ENCODE measurements around the gene TMEM45A.
"Not testable (repeated sequence)": the region's sequence is repeated elsewhere in the genome, so short reads cannot be mapped to it uniquely, and the experiment has no call there.

Gene TMEM45A

GRCh38 chr3:100492059-100493006 lies at the start of gene TMEM45A:
Gene TMEM45A, plus strand, starts transcription at chr3:100492619. Its CDS starts 62,593 bp downstream, at chr3:100555212.
- H2AFZ ChIP-seq = peak within 1 kb of the TSS; percentile 56
- no peaks in the 10 kb centered on the region for H3K9me3 ChIP-seq (ENCODE audit: control insufficient read depth, low read length)
- H3K27me3 ChIP-seq (ENCODE audit: control insufficient read depth, insufficient read depth, low read length) = no peaks in the 10 kb centered on the region
- peak within 1 kb of the TSS; percentile 80 for H3K4me2 ChIP-seq (ENCODE audit: low read length)
- no peaks in the 10 kb centered on the region for H3K36me3 ChIP-seq (ENCODE audit: control insufficient read depth, insufficient read depth, low read length)
- peak within 1 kb of the TSS; percentile 78 for H3K4me3 ChIP-seq (ENCODE audit: low read depth, low read length)
- TF ChIP-seq, protein P1, sequence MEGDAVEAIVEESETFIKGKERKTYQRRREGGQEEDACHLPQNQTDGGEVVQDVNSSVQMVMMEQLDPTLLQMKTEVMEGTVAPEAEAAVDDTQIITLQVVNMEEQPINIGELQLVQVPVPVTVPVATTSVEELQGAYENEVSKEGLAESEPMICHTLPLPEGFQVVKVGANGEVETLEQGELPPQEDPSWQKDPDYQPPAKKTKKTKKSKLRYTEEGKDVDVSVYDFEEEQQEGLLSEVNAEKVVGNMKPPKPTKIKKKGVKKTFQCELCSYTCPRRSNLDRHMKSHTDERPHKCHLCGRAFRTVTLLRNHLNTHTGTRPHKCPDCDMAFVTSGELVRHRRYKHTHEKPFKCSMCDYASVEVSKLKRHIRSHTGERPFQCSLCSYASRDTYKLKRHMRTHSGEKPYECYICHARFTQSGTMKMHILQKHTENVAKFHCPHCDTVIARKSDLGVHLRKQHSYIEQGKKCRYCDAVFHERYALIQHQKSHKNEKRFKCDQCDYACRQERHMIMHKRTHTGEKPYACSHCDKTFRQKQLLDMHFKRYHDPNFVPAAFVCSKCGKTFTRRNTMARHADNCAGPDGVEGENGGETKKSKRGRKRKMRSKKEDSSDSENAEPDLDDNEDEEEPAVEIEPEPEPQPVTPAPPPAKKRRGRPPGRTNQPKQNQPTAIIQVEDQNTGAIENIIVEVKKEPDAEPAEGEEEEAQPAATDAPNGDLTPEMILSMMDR (IDR thresholded peaks at IDR 0.05) = no peak
- no peaks in the 10 kb centered on the region for H3K79me2 ChIP-seq
- H3K9ac ChIP-seq = no peak within 1 kb of the TSS
- no peaks in the 10 kb centered on the region for H3K4me1 ChIP-seq
- H3K27ac ChIP-seq = no peak within 1 kb of the TSS

DNA sequence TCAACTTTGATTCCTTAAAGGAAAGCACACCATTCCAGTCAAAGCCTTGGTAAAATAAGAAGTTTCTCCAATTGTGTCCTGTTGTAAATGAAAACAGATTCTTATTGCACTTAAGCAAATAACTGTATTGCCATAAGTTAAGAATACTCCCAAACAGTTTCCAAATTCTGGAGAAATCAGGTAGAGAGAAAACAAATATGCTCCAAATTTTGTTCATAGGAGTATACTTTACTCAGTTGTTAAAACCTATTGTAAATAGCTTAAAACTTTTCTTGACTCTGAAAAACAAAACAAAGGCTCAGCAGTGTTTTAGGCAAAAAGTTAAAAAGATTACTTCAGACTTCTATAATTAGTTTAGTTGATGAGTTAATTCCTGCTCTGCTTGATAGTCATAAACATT lies 48.7 kb upstream of the TMEM45A start:
- Histone ChIP-seq H3K36me3 (ENCODE audit: control insufficient read depth, insufficient read depth, low read length) (no peaks in the 10 kb centered on the region), H2AFZ (no peak overlapping the region), H3K27me3 (ENCODE audit: control insufficient read depth, insufficient read depth, low read length) (no peaks in the 10 kb centered on the region), H3K79me2 (no peaks in the 10 kb centered on the region), H3K4me1 (no peaks in the 10 kb centered on the region), H3K4me2 (ENCODE audit: low read length) (no peak overlapping the region), H3K27ac (no peak overlapping the region), H3K9me3 (ENCODE audit: control insufficient read depth, low read length) (no peaks in the 10 kb centered on the region), H3K9ac (no peak overlapping the region), H3K4me3 (ENCODE audit: low read depth, low read length) (no peak overlapping the region)
- TF ChIP-seq, protein P1 (IDR thresholded peaks at IDR 0.05) = no peak

DNA sequence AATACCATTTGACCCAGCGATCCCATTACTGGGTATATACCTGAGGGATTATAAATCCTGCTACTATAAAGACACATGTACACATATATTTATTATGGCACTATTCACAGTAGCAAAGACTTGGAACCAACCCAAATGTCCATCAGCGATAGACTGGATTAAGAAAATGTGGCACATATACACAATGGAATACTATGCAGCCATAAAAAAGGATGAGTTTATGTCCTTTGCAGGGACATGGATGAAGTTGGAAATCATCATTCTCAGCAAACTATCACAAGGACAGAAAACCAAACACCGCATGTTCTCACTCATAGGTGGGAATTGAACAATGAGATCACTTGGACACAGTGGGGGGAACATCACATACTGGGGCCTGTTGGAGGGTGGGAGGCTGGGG lies 45.4 kb upstream of the TMEM45A start:
- H3K4me1 ChIP-seq; H3K79me2 ChIP-seq; H3K36me3 ChIP-seq (ENCODE audit: control insufficient read depth, insufficient read depth, low read length); H3K27me3 ChIP-seq (ENCODE audit: control insufficient read depth, insufficient read depth, low read length); H3K9me3 ChIP-seq (ENCODE audit: control insufficient read depth, low read length); H2AFZ ChIP-seq; H3K9ac ChIP-seq; H3K27ac ChIP-seq; H3K4me2 ChIP-seq (ENCODE audit: low read length); H3K4me3 ChIP-seq (ENCODE audit: low read depth, low read length): not testable (repeated sequence)

DNA sequence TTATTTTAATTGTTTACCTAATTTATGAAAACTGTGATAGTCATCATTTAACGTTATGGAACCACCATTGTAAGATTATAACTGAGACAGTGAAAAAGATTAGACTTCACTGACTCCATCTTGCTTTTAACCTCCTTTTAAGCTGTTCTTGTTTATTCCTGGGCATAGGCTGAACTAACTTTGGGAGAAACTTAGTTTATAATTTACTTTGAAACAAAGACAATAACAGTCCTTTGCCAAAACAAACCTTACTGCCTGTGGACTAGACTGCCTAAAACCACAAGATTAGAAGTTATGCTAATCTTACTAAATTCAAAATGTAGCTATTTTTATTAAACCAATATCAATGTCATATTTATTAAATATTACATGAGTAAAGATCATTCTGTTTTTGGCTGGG lies 44.3 kb upstream of the TMEM45A start:
- no peaks in the 10 kb centered on the region for H3K27me3 ChIP-seq (ENCODE audit: control insufficient read depth, insufficient read depth, low read length)
- no peak overlapping the region for H2AFZ ChIP-seq
- H3K27ac ChIP-seq = no peak overlapping the region
- TF ChIP-seq, protein P1 (IDR thresholded peaks at IDR 0.05) = no peak
- H3K4me2 ChIP-seq (ENCODE audit: low read length) = no peak overlapping the region
- H3K4me1 ChIP-seq = no peaks in the 10 kb centered on the region
- H3K9me3 ChIP-seq (ENCODE audit: control insufficient read depth, low read length) = no peaks in the 10 kb centered on the region
- H3K36me3 ChIP-seq (ENCODE audit: control insufficient read depth, insufficient read depth, low read length) = no peaks in the 10 kb centered on the region
- no peak overlapping the region for H3K4me3 ChIP-seq (ENCODE audit: low read depth, low read length)
- H3K79me2 ChIP-seq = no peaks in the 10 kb centered on the region
- no peak overlapping the region for H3K9ac ChIP-seq

- Histone ChIP-seq H3K27me3 (ENCODE audit: control insufficient read depth, insufficient read depth, low read length) (no peaks in the 10 kb centered on the region), H3K9ac (no peak overlapping the region), H3K4me3 (ENCODE audit: low read depth, low read length) (no peak overlapping the region), H3K4me1 (no peaks in the 10 kb centered on the region), H3K79me2 (no peaks in the 10 kb centered on the region), H3K9me3 (ENCODE audit: control insufficient read depth, low read length) (no peaks in the 10 kb centered on the region), H3K27ac (no peak overlapping the region), H2AFZ (no peak overlapping the region), H3K4me2 (ENCODE audit: low read length) (no peak overlapping the region), H3K36me3 (ENCODE audit: control insufficient read depth, insufficient read depth, low read length) (no peaks in the 10 kb centered on the region)
- TF ChIP-seq, protein P1 (IDR thresholded peaks at IDR 0.05) = no peak
These were observed 43.2 kb upstream of the TMEM45A start for GRCh38 chr3:100449214-100449613.

All from parathyroid adenoma (tissue), 2 donors.